Chondrocyte (in vitro differentiated cells): Measurements from ENCODE around the gene UAP1L1. TPM values are rescaled to one million over a fixed set of nuclear protein-coding genes. Genes with fewer than 3 reads are reported as not detected.
"Not testable (repeated sequence)": the region's sequence is repeated elsewhere in the genome, so short reads cannot be mapped to it uniquely, and the experiment has no call there.

Source experiments
- DNase-seq: peaks from one replicate; pipeline ENCODE4 v3.0.0; 2021; ENCODE audit warnings: mixed read lengths, low spot score
- H3K27ac Mint-ChIP-seq: one replicate; pipeline ENCODE4 v1.8.0; 2021; ENCODE audit warnings: mild to moderate bottlenecking, moderate library complexity, mixed read lengths; ENCODE audit not compliant: unreplicated experiment
- H3K27me3 Mint-ChIP-seq: 2 replicates; pipeline ENCODE4 v1.8.0; 2021; ENCODE audit warnings: low read depth, mixed read lengths
- H3K36me3 Mint-ChIP-seq: 2 replicates; pipeline ENCODE4 v1.8.0; 2021; ENCODE audit warnings: low read depth, mixed read lengths
- H3K4me1 Mint-ChIP-seq: 2 replicates; pipeline ENCODE4 v1.8.0; 2021; ENCODE audit warnings: low read depth, mild to moderate bottlenecking, mixed read lengths
- H3K4me3 Mint-ChIP-seq: one replicate; pipeline ENCODE4 v1.8.0; 2021; ENCODE audit warnings: mild to moderate bottlenecking, moderate library complexity, mixed read lengths; ENCODE audit not compliant: unreplicated experiment
- H3K9me3 Mint-ChIP-seq: 2 replicates; pipeline ENCODE4 v1.8.0; 2021; ENCODE audit warnings: low read depth, mixed read lengths
- CTCF ChIP-seq: fragments of 200-600 bp; sonication (generic); IDR thresholded peaks from 2 replicates; pipeline ENCODE4 v1.5.0; 2021; ENCODE audit warnings: antibody characterized with exemption, mild to moderate bottlenecking, moderate library complexity
- total RNA-seq: library from RNA; stranded (reverse); gene quantifications from 3 replicates; pipeline ENCODE4 v1.2.1, GENCODE V29; 2021

Gene UAP1L1
- total RNA-seq, 1 donor from 2014 or later, result 44.0 TPM

DNA sequence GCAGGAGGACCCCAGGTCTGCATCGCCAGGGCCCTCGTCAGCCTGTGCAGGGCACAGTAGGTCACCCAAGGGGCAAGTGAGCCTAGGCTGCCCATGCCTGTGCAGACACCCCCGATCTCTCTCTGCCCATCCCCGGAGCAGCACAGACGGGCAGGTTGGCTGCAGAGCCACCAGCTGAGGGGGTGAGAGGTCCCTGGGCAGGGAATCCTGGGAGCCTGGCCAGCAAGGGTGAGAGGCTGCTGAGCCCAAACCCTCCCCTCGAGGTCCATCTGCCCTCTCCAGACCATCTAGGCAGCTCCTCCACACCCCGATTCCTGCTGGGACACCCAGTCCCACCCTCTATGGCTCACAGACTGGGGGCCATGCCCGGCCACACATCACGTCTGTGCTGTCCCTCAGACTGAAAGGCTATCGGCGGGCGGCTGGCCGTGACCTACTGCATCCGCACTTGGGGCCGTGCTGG lies 40.0 kb downstream of the UAP1L1 start:
- peaks cover 7% of the 10 kb centered on the region for H3K4me1 Mint-ChIP-seq
- TF ChIP-seq CTCF, result no peak
- H3K9me3 Mint-ChIP-seq, result no peaks in the 10 kb centered on the region
- H3K27me3 Mint-ChIP-seq, result no peaks in the 10 kb centered on the region
- H3K4me3 Mint-ChIP-seq, result no peak overlapping the region
- peak; percentile 83 for DNase-seq
- H3K36me3 Mint-ChIP-seq, result no peaks in the 10 kb centered on the region
- no peak overlapping the region for H3K27ac Mint-ChIP-seq

DNA sequence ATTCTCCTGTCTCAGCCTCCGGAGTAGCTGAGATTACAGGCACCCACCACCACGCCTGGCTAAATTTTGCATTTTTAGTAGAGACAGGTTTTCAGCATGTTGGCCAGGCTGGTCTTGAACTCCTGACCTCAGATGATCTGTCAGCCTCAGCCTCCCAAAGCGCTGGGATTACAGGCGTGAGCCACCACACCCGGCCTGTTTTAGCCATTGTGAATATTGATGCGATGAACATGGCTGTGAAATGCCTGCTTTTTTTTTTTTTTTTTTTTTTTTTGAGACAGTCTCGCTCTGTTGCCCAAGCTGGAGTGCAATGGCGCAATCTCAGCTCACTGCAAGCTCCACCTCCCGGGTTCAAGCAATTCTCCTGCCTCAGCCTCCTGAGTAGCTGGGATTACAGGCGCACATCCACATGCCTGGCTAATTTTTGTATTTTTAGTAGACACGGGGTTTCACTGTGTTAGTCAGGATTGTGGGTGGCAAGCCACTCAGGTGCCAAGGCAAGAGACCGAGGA lies 40.8 kb downstream of the UAP1L1 start:
- not testable (repeated sequence) for H3K27ac Mint-ChIP-seq, H3K36me3 Mint-ChIP-seq, H3K27me3 Mint-ChIP-seq, H3K4me1 Mint-ChIP-seq, DNase-seq, H3K4me3 Mint-ChIP-seq, H3K9me3 Mint-ChIP-seq

- not testable (repeated sequence) for DNase-seq, H3K4me1 Mint-ChIP-seq, H3K27me3 Mint-ChIP-seq, H3K27ac Mint-ChIP-seq, H3K4me3 Mint-ChIP-seq, H3K36me3 Mint-ChIP-seq, H3K9me3 Mint-ChIP-seq
Measured at GRCh38 chr9:137121927-137122795, 44.8 kb downstream of the UAP1L1 start.

DNA sequence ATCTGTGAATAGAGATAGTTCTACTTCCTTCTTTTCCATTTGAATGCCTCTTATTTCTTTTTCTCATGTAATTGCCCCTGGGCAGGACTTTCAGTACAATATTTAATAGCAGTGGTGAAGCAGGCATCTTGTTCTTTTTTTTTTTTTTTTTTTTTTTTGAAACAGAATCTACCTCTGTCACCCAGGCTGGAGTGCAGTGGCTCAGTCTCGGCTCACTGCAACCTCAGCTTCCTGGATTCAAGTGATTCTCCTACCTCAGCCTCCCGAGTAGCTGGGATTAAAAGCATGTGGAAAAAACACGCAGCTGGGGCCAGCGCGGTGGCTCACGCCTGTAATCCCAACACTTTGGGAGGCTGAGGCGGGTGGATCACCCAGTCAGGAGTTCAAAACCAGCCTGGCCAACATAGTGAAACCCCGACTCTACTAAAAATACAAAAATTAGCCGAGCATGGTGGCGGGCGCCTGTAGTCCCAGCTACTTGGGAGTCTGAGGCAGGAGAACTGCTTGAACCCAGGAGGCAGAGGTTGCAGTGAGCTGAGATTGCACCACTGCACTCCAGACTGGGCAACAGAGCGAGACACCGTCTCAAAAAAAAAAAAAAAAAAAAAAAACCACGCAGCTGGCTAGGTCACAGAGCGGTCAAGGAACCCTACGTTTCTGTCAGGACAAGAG lies 45.6 kb downstream of the UAP1L1 start:
- H3K27me3 Mint-ChIP-seq, H3K9me3 Mint-ChIP-seq, H3K4me3 Mint-ChIP-seq, DNase-seq, H3K27ac Mint-ChIP-seq, H3K36me3 Mint-ChIP-seq: not testable (repeated sequence)
- H3K4me1 Mint-ChIP-seq, result peaks cover 17% of the 10 kb centered on the region

- Mint-ChIP-seq H3K4me3 (no peak overlapping the region), H3K4me1 (peaks cover 23% of the 10 kb centered on the region), H3K36me3 (no peaks in the 10 kb centered on the region), H3K27me3 (no peaks in the 10 kb centered on the region), H3K9me3 (no peaks in the 10 kb centered on the region), H3K27ac (no peak overlapping the region)
- TF ChIP-seq CTCF, result no peak
- DNase-seq, result no peak
Measured at GRCh38 chr9:137123468-137123837, 46.1 kb downstream of the UAP1L1 start.

GRCh38 chr9:137123952-137124462 lies 46.7 kb downstream of the UAP1L1 start:
- H3K4me3 Mint-ChIP-seq, H3K9me3 Mint-ChIP-seq, H3K27ac Mint-ChIP-seq, H3K27me3 Mint-ChIP-seq, H3K36me3 Mint-ChIP-seq, DNase-seq: not testable (repeated sequence)
- peaks cover 28% of the 10 kb centered on the region for H3K4me1 Mint-ChIP-seq

- Mint-ChIP-seq H3K27ac (peak overlapping the region; percentile 49), H3K9me3 (no peaks in the 10 kb centered on the region), H3K4me1 (peaks cover 31% of the 10 kb centered on the region), H3K27me3 (no peaks in the 10 kb centered on the region), H3K4me3 (no peak overlapping the region), H3K36me3 (no peaks in the 10 kb centered on the region)
- DNase-seq, result no peak
- no peak for TF ChIP-seq CTCF
Measured at GRCh38 chr9:137126786-137127185, 49.5 kb downstream of the UAP1L1 start.
